PC-3 (cell line): Measurements from ENCODE around the gene FEN1.

Source experiments
- EZH2phosphoT487 ChIP-seq: fragments of 300-600 bp; sonication (generic); IDR thresholded peaks from 2 replicates; pipeline ENCODE4 v1.6.1; 2018; ENCODE audit warnings: mild to moderate bottlenecking, antibody characterized with exemption, low read length, borderline replicate concordance
- TF ChIP-seq, protein P1 (sequence below): fragments of 300-600 bp; sonication (generic); conservative IDR thresholded peaks from 2 replicates; pipeline ENCODE4 v1.5.1; 2017; ENCODE audit warnings: antibody characterized with exemption, low read depth, mild to moderate bottlenecking, low read length

DNA sequence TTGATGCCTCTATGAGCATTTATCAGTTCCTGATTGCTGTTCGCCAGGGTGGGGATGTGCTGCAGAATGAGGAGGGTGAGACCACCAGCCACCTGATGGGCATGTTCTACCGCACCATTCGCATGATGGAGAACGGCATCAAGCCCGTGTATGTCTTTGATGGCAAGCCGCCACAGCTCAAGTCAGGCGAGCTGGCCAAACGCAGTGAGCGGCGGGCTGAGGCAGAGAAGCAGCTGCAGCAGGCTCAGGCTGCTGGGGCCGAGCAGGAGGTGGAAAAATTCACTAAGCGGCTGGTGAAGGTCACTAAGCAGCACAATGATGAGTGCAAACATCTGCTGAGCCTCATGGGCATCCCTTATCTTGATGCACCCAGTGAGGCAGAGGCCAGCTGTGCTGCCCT lies 2.7 kb downstream of the FEN1 start:
- TF ChIP-seq EZH2phosphoT487, result no peak
- TF ChIP-seq, protein P1, sequence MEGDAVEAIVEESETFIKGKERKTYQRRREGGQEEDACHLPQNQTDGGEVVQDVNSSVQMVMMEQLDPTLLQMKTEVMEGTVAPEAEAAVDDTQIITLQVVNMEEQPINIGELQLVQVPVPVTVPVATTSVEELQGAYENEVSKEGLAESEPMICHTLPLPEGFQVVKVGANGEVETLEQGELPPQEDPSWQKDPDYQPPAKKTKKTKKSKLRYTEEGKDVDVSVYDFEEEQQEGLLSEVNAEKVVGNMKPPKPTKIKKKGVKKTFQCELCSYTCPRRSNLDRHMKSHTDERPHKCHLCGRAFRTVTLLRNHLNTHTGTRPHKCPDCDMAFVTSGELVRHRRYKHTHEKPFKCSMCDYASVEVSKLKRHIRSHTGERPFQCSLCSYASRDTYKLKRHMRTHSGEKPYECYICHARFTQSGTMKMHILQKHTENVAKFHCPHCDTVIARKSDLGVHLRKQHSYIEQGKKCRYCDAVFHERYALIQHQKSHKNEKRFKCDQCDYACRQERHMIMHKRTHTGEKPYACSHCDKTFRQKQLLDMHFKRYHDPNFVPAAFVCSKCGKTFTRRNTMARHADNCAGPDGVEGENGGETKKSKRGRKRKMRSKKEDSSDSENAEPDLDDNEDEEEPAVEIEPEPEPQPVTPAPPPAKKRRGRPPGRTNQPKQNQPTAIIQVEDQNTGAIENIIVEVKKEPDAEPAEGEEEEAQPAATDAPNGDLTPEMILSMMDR, result no peak
